Measurements from ENCODE around the gene MOB2. TPM values are rescaled to one million over a fixed set of nuclear protein-coding genes. Genes with fewer than 3 reads are reported as not detected.

MOB2 gene
- total RNA-seq, 4 donors from 2014 or later, result 34.7 to 50.4 (median 40.5) TPM

DNA sequence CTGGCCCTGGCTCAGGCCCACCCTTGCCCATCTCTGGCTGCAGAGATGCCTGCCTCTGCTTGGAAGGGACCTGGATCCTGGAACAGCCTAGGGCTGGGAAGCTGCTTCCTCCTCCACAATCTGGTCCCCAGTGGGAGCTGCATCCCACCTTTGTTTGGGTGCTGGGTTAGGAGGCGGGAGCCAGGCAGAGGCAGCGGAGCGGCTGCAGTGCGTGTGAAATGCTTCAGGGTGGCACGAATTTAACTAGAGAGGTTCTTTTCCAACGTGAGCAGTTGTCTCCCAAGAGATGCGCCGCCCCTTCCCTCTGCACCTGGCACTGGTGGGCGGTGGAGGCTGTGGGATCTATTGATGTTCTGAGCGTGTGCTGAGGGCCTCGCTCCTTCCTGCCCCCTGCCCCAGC, 65.3 kb downstream of the MOB2 start:
- Histone ChIP-seq H3K27me3 (no peaks in the 10 kb centered on the region), H3K4me1 (no peaks in the 10 kb centered on the region), H3K9me3 (peaks cover 0 to 29% (median 13%) of the 10 kb centered on the region in 4 donors), H3K36me3 (no peaks in the 10 kb centered on the region), H3K4me3 (no peak overlapping the region), H3K27ac (no peak overlapping the region)
- TF ChIP-seq, protein P1, sequence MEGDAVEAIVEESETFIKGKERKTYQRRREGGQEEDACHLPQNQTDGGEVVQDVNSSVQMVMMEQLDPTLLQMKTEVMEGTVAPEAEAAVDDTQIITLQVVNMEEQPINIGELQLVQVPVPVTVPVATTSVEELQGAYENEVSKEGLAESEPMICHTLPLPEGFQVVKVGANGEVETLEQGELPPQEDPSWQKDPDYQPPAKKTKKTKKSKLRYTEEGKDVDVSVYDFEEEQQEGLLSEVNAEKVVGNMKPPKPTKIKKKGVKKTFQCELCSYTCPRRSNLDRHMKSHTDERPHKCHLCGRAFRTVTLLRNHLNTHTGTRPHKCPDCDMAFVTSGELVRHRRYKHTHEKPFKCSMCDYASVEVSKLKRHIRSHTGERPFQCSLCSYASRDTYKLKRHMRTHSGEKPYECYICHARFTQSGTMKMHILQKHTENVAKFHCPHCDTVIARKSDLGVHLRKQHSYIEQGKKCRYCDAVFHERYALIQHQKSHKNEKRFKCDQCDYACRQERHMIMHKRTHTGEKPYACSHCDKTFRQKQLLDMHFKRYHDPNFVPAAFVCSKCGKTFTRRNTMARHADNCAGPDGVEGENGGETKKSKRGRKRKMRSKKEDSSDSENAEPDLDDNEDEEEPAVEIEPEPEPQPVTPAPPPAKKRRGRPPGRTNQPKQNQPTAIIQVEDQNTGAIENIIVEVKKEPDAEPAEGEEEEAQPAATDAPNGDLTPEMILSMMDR (IDR thresholded peaks at IDR 0.05), result no peak
- TF ChIP-seq POLR2A (IDR thresholded peaks at IDR 0.05), result no peak
- no peak for DNase-seq

GRCh38 chr11:1419811-1420210, 66.8 kb downstream of the MOB2 start:
- DNase-seq, result no peak
- peaks cover 0 to 29% (median 13%) of the 10 kb centered on the region in 4 donors for H3K9me3 ChIP-seq

More at GRCh38 chr11:1419811-1420210, 66.8 kb downstream of the MOB2 start:
- H3K27me3 ChIP-seq, result no peaks in the 10 kb centered on the region
- H3K4me3 ChIP-seq, result no peak overlapping the region
- TF ChIP-seq POLR2A (IDR thresholded peaks at IDR 0.05), result no peak
- TF ChIP-seq, protein P1 (IDR thresholded peaks at IDR 0.05), result no peak
- H3K4me1 ChIP-seq, result no peaks in the 10 kb centered on the region
- H3K36me3 ChIP-seq, result no peaks in the 10 kb centered on the region
- no peak overlapping the region for H3K27ac ChIP-seq

Other genes with a start within 250 kb of the MOB2 start
- gene TOLLIP, start 177.1 kb downstream of the MOB2 start, total RNA-seq, result 10 to 100 TPM; 43.7 to 77.3 (median 70.6) TPM
- 1 to 10 TPM in 1 of 4 donors, under 1 TPM in 2, not detected in 1; 0.35 to 6.4 (median 0.40) TPM for gene BRSK2, start 96.8 kb downstream of the MOB2 start, total RNA-seq
- gene DUSP8, start 85.5 kb upstream of the MOB2 start, total RNA-seq, result 10 to 100 TPM in 3 of 4 donors, 1 to 10 TPM in 1; 2.5 to 18.4 (median 13.2) TPM
- not detected for gene KRTAP5-1, start 98.5 kb upstream of the MOB2 start, total RNA-seq
- gene KRTAP5-2, start 111.5 kb upstream of the MOB2 start, total RNA-seq, result not detected
- not detected for gene KRTAP5-3, start 121.7 kb upstream of the MOB2 start, total RNA-seq
- not detected for gene KRTAP5-4, start 135.4 kb upstream of the MOB2 start, total RNA-seq
- not detected for gene KRTAP5-5, start 143.0 kb upstream of the MOB2 start, total RNA-seq
- not detected for gene KRTAP5-6, start 210.4 kb upstream of the MOB2 start, total RNA-seq

Measured in Peyer's patch (tissue), 4 donors.